Effector CD8-positive, alpha-beta T cell (primary cell): ENCODE results near the gene VAC14.
A peak's percentile ranks its signal among the peaks of the same experiment; 100 is the strongest.
"Not testable (repeated sequence)": the region's sequence is repeated elsewhere in the genome, so short reads cannot be mapped to it uniquely, and the experiment has no call there.

ENCODE experiments used
- DNase-seq: peaks from one replicate; lab custom pipeline; 2025; lab: John Stamatoyannopoulos, UW

Gene VAC14

GRCh38 chr16:70744366-70744765, 56.6 kb downstream of the VAC14 start:
- no peak for DNase-seq

DNA sequence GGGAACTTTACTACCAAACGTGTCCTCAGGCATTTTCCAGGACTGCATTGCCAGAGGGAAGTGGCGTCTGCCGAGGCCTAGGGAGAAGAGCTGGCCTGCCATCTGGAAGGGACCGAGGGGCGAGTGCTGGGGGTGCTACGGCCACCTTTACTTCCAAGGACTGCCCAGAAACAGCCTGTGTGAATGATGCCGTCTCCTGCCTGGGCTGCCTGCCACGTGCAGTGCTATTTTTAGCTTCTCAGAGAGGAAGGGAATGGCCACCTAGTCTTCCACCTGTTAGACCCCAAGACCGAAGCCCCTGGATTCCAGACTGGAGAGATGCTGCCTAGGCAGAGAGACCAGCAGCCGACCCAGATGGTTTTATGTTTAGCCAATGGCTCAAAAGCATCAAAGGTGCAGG, 57.2 kb downstream of the VAC14 start:
- DNase-seq, result no peak

DNA sequence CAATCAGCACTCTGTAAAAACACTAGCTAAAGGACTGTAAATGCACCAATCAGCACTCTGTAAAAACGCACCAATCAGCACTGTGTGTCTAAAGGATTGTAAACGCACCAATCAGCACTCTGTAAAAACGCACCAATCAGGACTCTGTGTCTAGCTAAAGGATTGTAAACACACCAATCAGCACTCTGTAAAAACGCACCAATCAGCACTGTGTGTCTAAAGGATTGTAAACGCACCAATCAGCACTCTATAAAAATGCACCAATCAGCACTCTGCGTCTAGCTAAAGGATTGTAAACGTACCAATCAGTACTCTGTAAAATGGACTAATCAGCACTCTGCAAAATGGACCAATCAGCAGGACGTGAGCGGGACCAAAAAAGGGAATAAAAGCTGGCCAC, 58.0 kb downstream of the VAC14 start:
- not testable (repeated sequence) for DNase-seq

- no peak for DNase-seq
These were observed 59.2 kb downstream of the VAC14 start for GRCh38 chr16:70741783-70742125.

DNA sequence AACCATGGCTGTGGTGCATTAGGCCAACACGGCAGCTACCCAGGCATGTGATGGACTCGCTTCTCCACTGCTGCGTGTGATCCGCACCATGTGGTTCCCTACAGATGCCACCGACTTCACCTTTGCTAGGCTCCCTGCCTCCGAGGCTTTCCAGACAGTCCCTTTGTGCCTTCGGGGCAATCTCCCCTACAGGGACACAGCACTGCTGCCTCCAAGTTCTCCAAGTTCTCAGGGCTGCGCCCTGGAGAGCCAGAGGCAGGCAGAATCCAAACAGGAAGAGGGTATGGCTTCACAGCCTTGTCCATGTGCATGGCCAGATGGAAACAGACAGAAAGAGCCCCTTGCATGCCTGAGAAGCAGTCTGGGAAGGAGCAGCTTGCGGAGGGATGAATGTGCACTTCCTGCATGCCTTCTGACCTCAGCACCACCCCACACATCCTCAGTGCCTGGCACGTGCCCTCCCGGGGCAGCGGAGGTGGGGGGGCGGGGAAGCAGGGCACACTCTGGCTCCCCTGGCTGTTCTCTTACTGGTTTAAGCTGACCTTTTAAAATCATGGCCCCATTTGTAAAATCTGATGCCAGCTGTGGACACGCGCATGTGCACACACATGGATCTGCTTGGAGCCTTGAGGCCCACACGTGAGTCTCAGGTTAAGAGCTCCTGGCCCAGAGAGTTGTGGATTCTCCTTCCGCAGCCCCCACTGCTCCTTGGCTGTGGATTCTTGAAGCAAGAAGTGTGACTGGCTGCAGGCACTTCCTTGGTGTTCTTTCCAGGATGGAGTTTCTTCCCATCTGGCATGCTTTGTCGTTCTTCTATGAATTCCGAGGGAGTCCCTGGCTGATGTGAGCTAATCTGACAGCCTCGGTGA, 59.8 kb downstream of the VAC14 start:
- DNase-seq, result no peak

- DNase-seq, result no peak
These were observed 60.6 kb downstream of the VAC14 start for GRCh38 chr16:70740174-70740913.

- no peak for DNase-seq
These were observed 61.6 kb downstream of the VAC14 start for GRCh38 chr16:70739389-70739788.

DNA sequence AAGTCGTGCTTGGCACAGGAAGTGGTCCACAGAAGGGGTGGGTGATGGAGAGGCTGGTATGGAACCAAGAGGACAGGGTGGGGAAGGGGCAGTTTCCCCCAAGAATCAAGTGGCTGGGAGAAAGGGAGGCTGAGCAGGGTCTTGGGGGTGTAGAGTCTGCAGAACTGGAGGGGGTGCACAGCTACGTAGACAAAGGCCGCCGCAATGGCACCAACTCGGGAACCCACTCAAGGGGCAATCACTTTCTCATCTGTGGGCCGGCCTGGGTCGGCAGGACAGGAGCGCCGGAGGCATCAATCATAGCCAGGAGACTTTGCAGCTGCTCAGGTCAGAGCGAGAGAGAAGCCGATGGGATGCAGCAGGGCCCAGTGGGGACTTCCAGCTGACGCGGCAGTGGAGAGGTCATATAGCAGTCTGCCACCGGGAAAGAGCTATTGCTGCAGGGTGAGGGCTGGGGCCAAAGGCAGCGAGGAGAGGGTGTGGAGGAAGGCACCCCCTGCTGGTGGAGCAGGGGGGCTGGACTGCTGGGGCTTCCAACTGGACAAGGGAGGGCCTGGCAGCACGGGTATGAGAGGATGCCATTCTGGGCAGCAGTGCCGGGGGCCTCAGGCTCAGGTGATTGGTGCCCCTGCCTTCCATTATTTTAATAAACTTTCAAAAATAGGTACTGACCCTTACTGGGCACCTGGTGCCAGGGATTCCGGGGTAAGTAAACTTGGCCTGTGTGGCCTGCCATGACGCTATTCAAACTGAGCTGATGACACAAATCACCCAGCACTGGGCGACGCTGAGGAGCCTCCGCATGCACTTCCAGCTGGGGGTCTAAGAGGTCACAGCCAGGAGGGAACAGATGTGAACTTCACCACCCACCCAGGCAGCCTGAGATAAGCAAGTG, 62.6 kb downstream of the VAC14 start:
- no peak for DNase-seq

- peak; percentile 49 for DNase-seq
These were observed 63.4 kb downstream of the VAC14 start for GRCh38 chr16:70737377-70738082.

- no peak for DNase-seq
These were observed 64.2 kb downstream of the VAC14 start for GRCh38 chr16:70736465-70737376.

DNA sequence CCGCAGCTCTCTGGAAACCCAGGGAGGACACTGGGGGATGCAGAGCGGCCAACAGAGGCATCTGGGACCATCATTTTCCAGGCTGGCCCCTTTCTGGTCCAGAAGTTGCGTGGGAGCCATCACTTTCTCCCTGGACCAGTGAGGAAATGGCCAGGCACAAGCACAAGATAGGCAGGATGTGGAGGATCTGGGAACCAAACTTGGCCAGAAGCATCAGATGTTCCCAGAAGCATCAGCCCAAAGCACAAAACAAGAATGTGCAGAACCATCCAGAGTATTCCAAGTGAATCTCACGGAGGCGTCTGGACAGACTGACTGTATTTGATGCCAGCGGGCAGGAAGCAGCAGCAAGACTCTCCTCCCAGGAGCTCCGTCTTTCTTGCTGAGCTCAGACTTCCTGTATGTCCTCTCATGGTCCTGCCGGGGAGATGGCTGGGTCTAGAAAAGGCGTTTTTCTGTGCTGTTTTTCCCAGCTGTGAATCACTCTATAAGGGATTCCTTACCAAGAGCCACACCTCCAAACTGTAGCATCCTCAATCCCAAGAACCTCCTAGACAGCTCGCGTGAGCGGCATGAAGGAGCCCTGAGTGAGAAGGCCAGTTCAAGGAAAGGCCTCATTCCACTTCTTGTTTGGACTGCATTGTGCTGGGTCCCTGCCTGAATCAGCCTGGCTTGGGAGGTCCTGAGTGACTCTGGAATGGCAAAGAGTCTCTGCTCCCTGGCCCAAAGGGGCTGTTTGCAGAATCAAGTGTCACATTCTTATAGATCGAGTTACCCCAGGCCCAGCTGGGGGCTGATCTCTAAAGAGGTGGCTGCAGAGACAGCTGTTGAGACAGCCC, 65.6 kb downstream of the VAC14 start:
- no peak for DNase-seq

DNA sequence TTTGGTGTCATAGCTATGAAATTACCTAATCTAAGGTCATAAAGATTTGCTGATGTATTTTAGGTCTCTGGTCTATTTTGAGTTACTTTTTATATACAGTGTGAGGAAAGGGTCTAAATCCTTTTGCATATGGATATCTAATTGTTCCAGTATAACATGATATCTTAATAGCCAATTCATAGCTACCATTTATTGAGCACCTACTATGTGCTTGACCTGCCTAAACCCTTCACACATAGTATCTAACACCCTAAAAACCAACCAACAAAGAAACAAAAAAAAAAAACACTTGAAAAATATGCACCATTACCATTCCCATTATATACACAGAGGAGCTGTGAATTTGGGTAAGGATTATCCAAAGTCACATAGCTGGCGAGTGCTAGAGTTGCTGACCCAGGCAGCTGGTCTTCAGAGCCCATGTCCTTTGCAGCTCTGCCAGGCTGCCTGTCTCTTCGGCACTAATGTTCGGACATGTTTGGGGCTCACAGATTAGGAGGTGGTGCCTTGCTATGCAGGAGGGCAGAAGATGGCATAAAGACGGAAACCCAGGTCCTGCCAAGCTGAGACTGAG, 66.3 kb downstream of the VAC14 start:
- DNase-seq, result no peak

- no peak for DNase-seq
These were observed 70.0 kb downstream of the VAC14 start for GRCh38 chr16:70730944-70731343.

GRCh38 chr16:70730031-70730430, 70.9 kb downstream of the VAC14 start:
- DNase-seq, result no peak

DNA sequence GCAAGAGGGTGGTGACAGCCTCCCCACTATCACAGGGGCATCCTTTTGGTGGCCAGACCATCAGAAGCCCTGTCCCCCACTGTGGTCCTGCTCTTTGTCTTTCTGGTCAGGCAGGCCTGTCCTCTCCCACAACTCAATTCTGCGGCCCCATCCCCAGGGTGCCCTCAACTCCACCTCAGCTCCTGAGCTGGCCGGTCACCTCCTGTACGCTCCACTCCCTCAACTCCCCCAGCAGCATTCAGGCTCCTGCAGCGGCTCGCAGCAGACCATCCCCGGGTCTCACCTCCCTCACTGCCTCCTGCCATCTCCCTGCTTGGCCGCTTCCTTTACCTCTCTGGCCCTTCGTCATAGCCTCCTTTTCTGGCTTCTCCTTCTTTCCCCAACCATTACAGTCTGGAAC, 71.7 kb downstream of the VAC14 start:
- no peak for DNase-seq

GRCh38 chr16:70728150-70728549, 72.8 kb downstream of the VAC14 start:
- DNase-seq, result no peak

- DNase-seq, result no peak
These were observed 74.0 kb downstream of the VAC14 start for GRCh38 chr16:70726892-70727361.

GRCh38 chr16:70725912-70726828, 74.8 kb downstream of the VAC14 start:
- no peak for DNase-seq
